ENCODE measurements around the gene CAD. TPM values are rescaled to one million over a fixed set of nuclear protein-coding genes. Genes with fewer than 3 reads are reported as not detected.

The CAD gene
- total RNA-seq, 1 donor from 2014 or later, result 26.0 TPM

- no peak for DNase-seq (ENCODE audit: low spot score)
These were observed 58.3 kb downstream of the CAD start, which contains the start of gene DNAJC5G for GRCh38 chr2:27275211-27276150. Gene DNAJC5G, plus strand, starts transcription at chr2:27275433. Its CDS starts 1,296 bp downstream, at chr2:27276729.

GRCh38 chr2:27278010-27278409 is 60.8 kb downstream of the CAD start:
- DNase-seq (ENCODE audit: low spot score), result no peak

GRCh38 chr2:27280826-27281225 is 63.7 kb downstream of the CAD start:
- no peak for DNase-seq (ENCODE audit: low spot score)

- DNase-seq (ENCODE audit: low spot score), result no peak
These were observed 64.3 kb downstream of the CAD start for GRCh38 chr2:27281442-27281841.

GRCh38 chr2:27281855-27282559 is 64.8 kb downstream of the CAD start, which contains the start of gene TRIM54:
Gene TRIM54, plus strand, starts transcription at chr2:27282429. Its CDS starts 303 bp downstream, at chr2:27282732.
- DNase-seq (ENCODE audit: low spot score), result no peak

GRCh38 chr2:27282892-27283291 is 65.7 kb downstream of the CAD start:
- DNase-seq (ENCODE audit: low spot score), result no peak

- no peak for DNase-seq (ENCODE audit: low spot score)
These were observed 67.8 kb downstream of the CAD start for GRCh38 chr2:27284996-27285395.

- DNase-seq (ENCODE audit: low spot score), result no peak
These were observed 68.3 kb downstream of the CAD start for GRCh38 chr2:27285481-27285880.

- no peak for DNase-seq (ENCODE audit: low spot score)
These were observed 71.4 kb downstream of the CAD start for GRCh38 chr2:27288610-27289009.

- no peak for DNase-seq (ENCODE audit: low spot score)
These were observed 73.4 kb downstream of the CAD start for GRCh38 chr2:27290549-27290948.

- DNase-seq (ENCODE audit: low spot score), result no peak
These were observed 74.7 kb downstream of the CAD start for GRCh38 chr2:27291865-27292264.

Other genes with a start within 250 kb of the CAD start
- gene MAPRE3, start 246.7 kb upstream of the CAD start, total RNA-seq, result 65.2 TPM
- 148 TPM for gene TMEM214, start 184.4 kb upstream of the CAD start, total RNA-seq
- 20.3 TPM for gene AGBL5, start 165.7 kb upstream of the CAD start, total RNA-seq
- 275 TPM for gene OST4, start 145.7 kb upstream of the CAD start, total RNA-seq
- gene EMILIN1, start 138.8 kb upstream of the CAD start, total RNA-seq, result 77.4 TPM
- gene KHK, start 130.6 kb upstream of the CAD start, total RNA-seq, result 4.7 TPM
- 11.0 TPM for gene CGREF1, start 98.2 kb upstream of the CAD start, total RNA-seq
- not detected for gene ABHD1, start 93.6 kb upstream of the CAD start, total RNA-seq
- gene PREB, start 82.7 kb upstream of the CAD start, total RNA-seq, result 76.5 TPM
- not detected for gene PRR30, start 78.0 kb upstream of the CAD start, total RNA-seq
- 0.48 TPM for gene TCF23, start 68.4 kb upstream of the CAD start, total RNA-seq
- 88.3 TPM for gene ATRAID, start 5.3 kb upstream of the CAD start, total RNA-seq
- gene SLC5A6, start 5.1 kb upstream of the CAD start, total RNA-seq, result 79.3 TPM
- not detected for gene SLC30A3, start 45.7 kb downstream of the CAD start, total RNA-seq
- gene DNAJC5G, start 58.1 kb downstream of the CAD start, total RNA-seq, result not detected
- not detected for gene TRIM54, start 65.1 kb downstream of the CAD start, total RNA-seq
- 1.0 TPM for gene UCN, start 91.1 kb downstream of the CAD start, total RNA-seq
- gene MPV17, start 105.7 kb downstream of the CAD start, total RNA-seq, result 61.9 TPM
- 44.8 TPM for gene GTF3C2, start 139.4 kb downstream of the CAD start, total RNA-seq
- 47.0 TPM for gene EIF2B4, start 153.0 kb downstream of the CAD start, total RNA-seq
- 110 TPM for gene SNX17, start 153.2 kb downstream of the CAD start, total RNA-seq
- gene ZNF513, start 163.4 kb downstream of the CAD start, total RNA-seq, result 20.7 TPM
- gene PPM1G, start 192.2 kb downstream of the CAD start, total RNA-seq, result 56.7 TPM
- 92.9 TPM for gene NRBP1, start 211.3 kb downstream of the CAD start, total RNA-seq
- gene KRTCAP3, start 225.0 kb downstream of the CAD start, total RNA-seq, result 0.48 TPM